SK-N-SH treated with all-trans-retinoic acid at 6 μM for 48 hours (cell line): Measurements from ENCODE around the gene CENPF.

Source experiments
- ATAC-seq: fragments of 200-7000 bp; cut with Tn5 transposase; 3 replicates; pipeline ENCODE4 v1.9.1; 2020; ENCODE audit warnings: mild to moderate bottlenecking, moderate library complexity
- ARNTL ChIP-seq: fragments of 450-650 bp; formaldehyde crosslinking; IDR thresholded peaks from 2 replicates; pipeline ENCODE4 v1.5.0; 2020; ENCODE audit warnings: low read depth, mild to moderate bottlenecking, moderate library complexity, borderline replicate concordance
- BACH2 ChIP-seq: fragments of 250-450 bp; sonication (Bioruptor Pico); IDR thresholded peaks from 2 replicates; pipeline ENCODE4 v1.9.0; 2021; ENCODE audit warnings: mild to moderate bottlenecking, borderline replicate concordance
- CSDC2 ChIP-seq: fragments of 250-450 bp; sonication (Bioruptor Pico); IDR thresholded peaks from 2 replicates; pipeline ENCODE4 v1.5.0; 2020; ENCODE audit warnings: mild to moderate bottlenecking, moderate library complexity
- ESRRG ChIP-seq: fragments of 250-450 bp; sonication (Bioruptor Pico); IDR thresholded peaks from 2 replicates; pipeline ENCODE4 v1.6.1; 2021; ENCODE audit warnings: mild to moderate bottlenecking
- GLIS3 ChIP-seq: fragments of 250-450 bp; sonication (Bioruptor Pico); IDR thresholded peaks from 2 replicates; pipeline ENCODE4 v1.5.0; 2020; ENCODE audit warnings: mild to moderate bottlenecking, moderate library complexity
- ISL1 ChIP-seq: fragments of 250-450 bp; sonication (Bioruptor Pico); IDR thresholded peaks from 2 replicates; pipeline ENCODE4 v2.1.2; 2022; ENCODE audit warnings: mild to moderate bottlenecking, moderate library complexity
- OSR1 ChIP-seq: fragments of 250-450 bp; sonication (Bioruptor Pico); IDR thresholded peaks from 2 replicates; pipeline ENCODE4 v1.8.0; 2022; ENCODE audit warnings: moderate library complexity, mild to moderate bottlenecking, inconsistent platforms
- PPARA ChIP-seq: fragments of 250-450 bp; sonication (Bioruptor Pico); IDR thresholded peaks from 2 replicates; pipeline ENCODE4 v1.5.0; 2020; ENCODE audit warnings: mild to moderate bottlenecking, borderline replicate concordance
- RARB ChIP-seq: fragments of 250-450 bp; sonication (Bioruptor Pico); IDR thresholded peaks from 2 replicates; pipeline ENCODE4 v1.8.0; 2021; ENCODE audit warnings: mild to moderate bottlenecking, moderate library complexity
- SNAI2 ChIP-seq: fragments of 250-450 bp; sonication (Bioruptor Pico); IDR thresholded peaks from 2 replicates; pipeline ENCODE4 v1.5.0; 2020; ENCODE audit warnings: mild to moderate bottlenecking, moderate library complexity
- TCF4 ChIP-seq: fragments of 250-450 bp; sonication (Bioruptor Pico); IDR thresholded peaks from 2 replicates; pipeline ENCODE4 v1.8.0; 2021; ENCODE audit warnings: mild to moderate bottlenecking, moderate library complexity, borderline replicate concordance
- TOX ChIP-seq: fragments of 250-450 bp; sonication (Bioruptor Pico); IDR thresholded peaks from 2 replicates; pipeline ENCODE4 v1.8.0; 2021; ENCODE audit warnings: mild to moderate bottlenecking, moderate library complexity, borderline replicate concordance
- ZFP3 ChIP-seq: fragments of 250-450 bp; sonication (Bioruptor Pico); IDR thresholded peaks from 2 replicates; pipeline ENCODE4 v1.5.0; 2020; ENCODE audit warnings: mild to moderate bottlenecking, moderate library complexity
- ZNF70 ChIP-seq: fragments of 450-650 bp; formaldehyde crosslinking; IDR thresholded peaks from 2 replicates; pipeline ENCODE4 v1.5.0; 2020; ENCODE audit warnings: mild to moderate bottlenecking, moderate library complexity
- TF ChIP-seq, protein P1 (sequence below): fragments of 250-450 bp; sonication (Bioruptor Pico); IDR thresholded peaks from 2 replicates; pipeline ENCODE4 v1.8.0; 2020; ENCODE audit warnings: mild to moderate bottlenecking, moderate library complexity, borderline replicate concordance
- TF ChIP-seq, protein P2 (sequence below): fragments of 250-450 bp; sonication (Bioruptor Pico); IDR thresholded peaks from 2 replicates; pipeline ENCODE4 v1.8.0; 2021; ENCODE audit warnings: low read depth, mild to moderate bottlenecking, moderate library complexity, borderline replicate concordance
- TF ChIP-seq, protein P3 (sequence below): fragments of 250-450 bp; sonication (Bioruptor Pico); IDR thresholded peaks from 2 replicates; pipeline ENCODE4 v1.5.0; 2020; ENCODE audit warnings: mild to moderate bottlenecking, moderate library complexity
- TF ChIP-seq, protein P4 (sequence below): fragments of 250-450 bp; sonication (Bioruptor Pico); IDR thresholded peaks from 2 replicates; pipeline ENCODE4 v1.5.1; 2021; ENCODE audit warnings: mild to moderate bottlenecking, moderate library complexity

The CENPF gene

DNA sequence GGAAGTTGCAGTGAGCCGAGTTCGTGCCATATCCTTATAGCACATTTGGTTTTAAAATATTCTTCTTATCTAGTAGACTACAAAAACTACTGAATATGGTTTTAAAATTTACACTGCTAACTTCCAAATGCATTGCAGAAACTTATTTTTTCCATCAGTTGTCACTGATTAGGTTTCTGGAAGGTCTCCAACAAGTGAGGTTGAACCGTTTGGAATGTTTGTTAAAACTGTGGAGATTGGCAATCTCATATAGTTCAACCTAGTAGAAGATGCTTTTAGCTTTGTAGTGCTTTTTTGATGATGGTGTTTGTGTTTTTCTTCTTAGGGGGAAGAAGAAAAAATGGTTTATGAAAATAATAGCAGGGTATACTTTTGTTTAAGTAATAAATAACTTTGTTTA lies 12.9 kb downstream of the CENPF start:
- ATAC-seq = peak; percentile 64
- TF ChIP-seq SNAI2 (CRISPR knock-in tag) = no peak
- no peak for TF ChIP-seq TOX

DNA sequence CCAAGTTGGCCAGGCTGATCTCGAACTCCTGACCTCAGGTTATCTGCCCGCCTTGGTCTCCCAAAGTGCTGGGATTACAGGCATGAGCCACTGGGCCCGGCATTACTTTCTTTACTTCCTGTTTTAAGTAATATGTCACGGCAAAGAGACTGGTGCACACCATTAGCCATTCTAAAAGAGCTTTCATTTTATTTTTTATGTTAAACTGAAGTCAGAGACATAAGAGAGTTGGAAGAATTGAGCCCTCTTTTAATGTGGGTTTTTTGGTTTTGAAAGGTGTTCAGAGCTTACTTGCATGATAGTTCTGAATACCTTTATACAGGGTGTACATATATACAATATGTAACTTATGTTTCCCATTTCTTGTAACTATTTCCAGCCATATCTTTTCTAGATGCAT lies 14.3 kb downstream of the CENPF start:
- no peak for TF ChIP-seq TCF4 (CRISPR knock-in tag)
- no peak for TF ChIP-seq ARNTL
- TF ChIP-seq GLIS3 (CRISPR knock-in tag) = no peak
- TF ChIP-seq PPARA (CRISPR knock-in tag) = no peak
- TF ChIP-seq, protein P1, sequence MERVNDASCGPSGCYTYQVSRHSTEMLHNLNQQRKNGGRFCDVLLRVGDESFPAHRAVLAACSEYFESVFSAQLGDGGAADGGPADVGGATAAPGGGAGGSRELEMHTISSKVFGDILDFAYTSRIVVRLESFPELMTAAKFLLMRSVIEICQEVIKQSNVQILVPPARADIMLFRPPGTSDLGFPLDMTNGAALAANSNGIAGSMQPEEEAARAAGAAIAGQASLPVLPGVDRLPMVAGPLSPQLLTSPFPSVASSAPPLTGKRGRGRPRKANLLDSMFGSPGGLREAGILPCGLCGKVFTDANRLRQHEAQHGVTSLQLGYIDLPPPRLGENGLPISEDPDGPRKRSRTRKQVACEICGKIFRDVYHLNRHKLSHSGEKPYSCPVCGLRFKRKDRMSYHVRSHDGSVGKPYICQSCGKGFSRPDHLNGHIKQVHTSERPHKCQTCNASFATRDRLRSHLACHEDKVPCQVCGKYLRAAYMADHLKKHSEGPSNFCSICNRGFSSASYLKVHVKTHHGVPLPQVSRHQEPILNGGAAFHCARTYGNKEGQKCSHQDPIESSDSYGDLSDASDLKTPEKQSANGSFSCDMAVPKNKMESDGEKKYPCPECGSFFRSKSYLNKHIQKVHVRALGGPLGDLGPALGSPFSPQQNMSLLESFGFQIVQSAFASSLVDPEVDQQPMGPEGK (CRISPR knock-in tag) = no peak
- TF ChIP-seq ISL1 = no peak
- TF ChIP-seq, protein P2, sequence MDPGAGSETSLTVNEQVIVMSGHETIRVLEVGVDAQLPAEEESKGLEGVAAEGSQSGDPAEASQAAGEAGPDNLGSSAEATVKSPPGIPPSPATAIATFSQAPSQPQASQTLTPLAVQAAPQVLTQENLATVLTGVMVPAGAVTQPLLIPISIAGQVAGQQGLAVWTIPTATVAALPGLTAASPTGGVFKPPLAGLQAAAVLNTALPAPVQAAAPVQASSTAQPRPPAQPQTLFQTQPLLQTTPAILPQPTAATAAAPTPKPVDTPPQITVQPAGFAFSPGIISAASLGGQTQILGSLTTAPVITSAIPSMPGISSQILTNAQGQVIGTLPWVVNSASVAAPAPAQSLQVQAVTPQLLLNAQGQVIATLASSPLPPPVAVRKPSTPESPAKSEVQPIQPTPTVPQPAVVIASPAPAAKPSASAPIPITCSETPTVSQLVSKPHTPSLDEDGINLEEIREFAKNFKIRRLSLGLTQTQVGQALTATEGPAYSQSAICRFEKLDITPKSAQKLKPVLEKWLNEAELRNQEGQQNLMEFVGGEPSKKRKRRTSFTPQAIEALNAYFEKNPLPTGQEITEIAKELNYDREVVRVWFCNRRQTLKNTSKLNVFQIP = no peak
- TF ChIP-seq ESRRG (CRISPR knock-in tag) = no peak

DNA sequence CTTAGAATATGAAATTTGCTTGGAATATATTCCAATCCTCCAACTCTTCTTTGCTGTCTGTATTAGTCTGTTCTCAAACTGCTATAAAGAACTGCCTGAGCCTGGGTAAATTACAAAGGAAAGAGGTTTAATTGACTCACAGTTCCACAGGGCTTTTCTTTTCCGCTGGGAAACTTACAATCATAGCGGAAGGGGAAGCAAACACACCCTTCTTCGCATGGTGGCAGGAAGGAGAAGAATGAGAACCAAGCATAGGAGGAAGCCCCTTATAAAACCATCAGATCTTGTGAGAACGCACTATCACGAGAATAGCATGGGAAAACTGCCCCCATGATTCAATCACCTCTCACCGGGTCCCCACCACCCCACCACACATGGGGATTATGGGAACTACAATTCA lies 14.8 kb downstream of the CENPF start:
- no peak for ATAC-seq
- no peak for TF ChIP-seq RARB (CRISPR knock-in tag)
- no peak for TF ChIP-seq ZFP3 (CRISPR knock-in tag)
- TF ChIP-seq OSR1 (CRISPR knock-in tag) = no peak
- no peak for TF ChIP-seq PPARA (CRISPR knock-in tag)
- TF ChIP-seq, protein P1 (CRISPR knock-in tag) = no peak
- TF ChIP-seq, protein P3, sequence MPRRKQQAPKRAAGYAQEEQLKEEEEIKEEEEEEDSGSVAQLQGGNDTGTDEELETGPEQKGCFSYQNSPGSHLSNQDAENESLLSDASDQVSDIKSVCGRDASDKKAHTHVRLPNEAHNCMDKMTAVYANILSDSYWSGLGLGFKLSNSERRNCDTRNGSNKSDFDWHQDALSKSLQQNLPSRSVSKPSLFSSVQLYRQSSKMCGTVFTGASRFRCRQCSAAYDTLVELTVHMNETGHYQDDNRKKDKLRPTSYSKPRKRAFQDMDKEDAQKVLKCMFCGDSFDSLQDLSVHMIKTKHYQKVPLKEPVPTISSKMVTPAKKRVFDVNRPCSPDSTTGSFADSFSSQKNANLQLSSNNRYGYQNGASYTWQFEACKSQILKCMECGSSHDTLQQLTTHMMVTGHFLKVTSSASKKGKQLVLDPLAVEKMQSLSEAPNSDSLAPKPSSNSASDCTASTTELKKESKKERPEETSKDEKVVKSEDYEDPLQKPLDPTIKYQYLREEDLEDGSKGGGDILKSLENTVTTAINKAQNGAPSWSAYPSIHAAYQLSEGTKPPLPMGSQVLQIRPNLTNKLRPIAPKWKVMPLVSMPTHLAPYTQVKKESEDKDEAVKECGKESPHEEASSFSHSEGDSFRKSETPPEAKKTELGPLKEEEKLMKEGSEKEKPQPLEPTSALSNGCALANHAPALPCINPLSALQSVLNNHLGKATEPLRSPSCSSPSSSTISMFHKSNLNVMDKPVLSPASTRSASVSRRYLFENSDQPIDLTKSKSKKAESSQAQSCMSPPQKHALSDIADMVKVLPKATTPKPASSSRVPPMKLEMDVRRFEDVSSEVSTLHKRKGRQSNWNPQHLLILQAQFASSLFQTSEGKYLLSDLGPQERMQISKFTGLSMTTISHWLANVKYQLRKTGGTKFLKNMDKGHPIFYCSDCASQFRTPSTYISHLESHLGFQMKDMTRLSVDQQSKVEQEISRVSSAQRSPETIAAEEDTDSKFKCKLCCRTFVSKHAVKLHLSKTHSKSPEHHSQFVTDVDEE = no peak
- TF ChIP-seq, protein P4, sequence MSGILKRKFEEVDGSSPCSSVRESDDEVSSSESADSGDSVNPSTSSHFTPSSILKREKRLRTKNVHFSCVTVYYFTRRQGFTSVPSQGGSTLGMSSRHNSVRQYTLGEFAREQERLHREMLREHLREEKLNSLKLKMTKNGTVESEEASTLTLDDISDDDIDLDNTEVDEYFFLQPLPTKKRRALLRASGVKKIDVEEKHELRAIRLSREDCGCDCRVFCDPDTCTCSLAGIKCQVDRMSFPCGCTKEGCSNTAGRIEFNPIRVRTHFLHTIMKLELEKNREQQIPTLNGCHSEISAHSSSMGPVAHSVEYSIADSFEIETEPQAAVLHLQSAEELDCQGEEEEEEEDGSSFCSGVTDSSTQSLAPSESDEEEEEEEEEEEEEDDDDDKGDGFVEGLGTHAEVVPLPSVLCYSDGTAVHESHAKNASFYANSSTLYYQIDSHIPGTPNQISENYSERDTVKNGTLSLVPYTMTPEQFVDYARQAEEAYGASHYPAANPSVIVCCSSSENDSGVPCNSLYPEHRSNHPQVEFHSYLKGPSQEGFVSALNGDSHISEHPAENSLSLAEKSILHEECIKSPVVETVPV (CRISPR knock-in tag) = no peak
- no peak for TF ChIP-seq TCF4 (CRISPR knock-in tag)
- no peak for TF ChIP-seq BACH2

More for the DNA sequence above, 14.3 kb downstream of the CENPF start:
- no peak for ATAC-seq

DNA sequence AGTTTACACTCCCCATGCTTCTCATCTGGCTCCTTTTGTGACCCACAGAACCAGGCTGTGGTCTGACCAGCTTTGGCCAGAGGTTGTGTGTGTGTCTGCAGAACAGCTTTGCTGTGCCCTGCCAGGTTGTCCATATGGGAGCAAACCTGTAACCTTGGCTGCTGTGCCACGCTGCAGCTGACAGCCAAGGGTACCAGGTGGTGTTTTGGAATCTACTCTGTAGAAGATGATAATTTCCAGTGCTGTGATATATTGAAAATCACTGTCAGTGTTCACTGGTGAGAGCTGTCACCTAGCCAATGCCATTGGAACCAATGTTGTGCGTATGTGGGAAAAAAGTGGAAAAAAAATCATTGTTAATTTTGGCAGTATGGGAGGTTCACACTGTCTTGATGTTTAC lies 18.2 kb downstream of the CENPF start:
- ATAC-seq = no peak
- TF ChIP-seq, protein P2 = no peak
- TF ChIP-seq ARNTL (no peak), ZFP3 (CRISPR knock-in tag) (no peak), ZNF70 (no peak), TCF4 (CRISPR knock-in tag) (no peak), PPARA (CRISPR knock-in tag) (no peak), RARB (CRISPR knock-in tag) (no peak), CSDC2 (CRISPR knock-in tag) (no peak), GLIS3 (CRISPR knock-in tag) (no peak), ESRRG (CRISPR knock-in tag) (no peak), TOX (no peak), OSR1 (CRISPR knock-in tag) (no peak)
- TF ChIP-seq, protein P3 = no peak
- TF ChIP-seq, protein P1 (CRISPR knock-in tag) = no peak
